MG63 (cell line): ENCODE results near the gene KCNB1. TPM values are rescaled to one million over a fixed set of nuclear protein-coding genes. Genes with fewer than 3 reads are reported as not detected.

Experiments used
- DNase-seq: peaks from one replicate; pipeline ENCODE4 v3.0.0-alpha.2; 2020
- H3K27me3 ChIP-seq: fragments of 250-450 bp; sonication (Bioruptor Pico); 2 replicates; pipeline ENCODE4 v1.5.1; 2020; ENCODE audit warnings: mild to moderate bottlenecking, moderate library complexity
- H3K36me3 ChIP-seq: fragments of 250-450 bp; sonication (Bioruptor Pico); 2 replicates; pipeline ENCODE4 v1.5.1; 2020; ENCODE audit warnings: mild to moderate bottlenecking, moderate library complexity
- H3K4me3 ChIP-seq: fragments of 250-450 bp; sonication (Bioruptor Pico); 2 replicates; pipeline ENCODE4 v1.5.1; 2020; ENCODE audit warnings: mild to moderate bottlenecking, moderate library complexity
- H3K9me3 ChIP-seq: fragments of 250-450 bp; sonication (Bioruptor Pico); 2 replicates; pipeline ENCODE4 v1.5.1; 2020; ENCODE audit warnings: mild to moderate bottlenecking, moderate library complexity
- total RNA-seq: library from RNA; depleted of rRNA; stranded (reverse); fragments of >200 nt; shearing (Covaris generic); gene quantifications from 2 replicates; pipeline ENCODE4 v1.2.3, GENCODE V29; 2014; ENCODE audit warnings: low replicate concordance

KCNB1 gene
- total RNA-seq, 1 experiment from 2014 or later: 6.5 TPM

GRCh38 chr20:49432550-49432949 is 49.9 kb downstream of the KCNB1 start:
- Histone ChIP-seq H3K9me3 (no peaks in the 10 kb centered on the region), H3K36me3 (peaks cover 27% of the 10 kb centered on the region), H3K4me3 (no peak overlapping the region), H3K27me3 (no peaks in the 10 kb centered on the region)
- no peak for DNase-seq

GRCh38 chr20:49431329-49431728 is 51.1 kb downstream of the KCNB1 start:
- Histone ChIP-seq H3K36me3 (peaks cover 20% of the 10 kb centered on the region), H3K9me3 (no peaks in the 10 kb centered on the region), H3K4me3 (no peak overlapping the region), H3K27me3 (no peaks in the 10 kb centered on the region)
- DNase-seq: no peak

- Histone ChIP-seq H3K36me3 (peaks cover 11% of the 10 kb centered on the region), H3K27me3 (no peaks in the 10 kb centered on the region), H3K9me3 (no peaks in the 10 kb centered on the region), H3K4me3 (no peak overlapping the region)
- DNase-seq: no peak
Measured at GRCh38 chr20:49430320-49430719, 52.1 kb downstream of the KCNB1 start.

- Histone ChIP-seq H3K9me3 (no peaks in the 10 kb centered on the region), H3K4me3 (no peak overlapping the region), H3K27me3 (no peaks in the 10 kb centered on the region), H3K36me3 (peaks cover 18% of the 10 kb centered on the region)
- DNase-seq: no peak
Measured at GRCh38 chr20:49427751-49428518, 54.5 kb downstream of the KCNB1 start.

GRCh38 chr20:49426873-49427272 is 55.6 kb downstream of the KCNB1 start:
- H3K27me3 ChIP-seq: no peaks in the 10 kb centered on the region
- no peaks in the 10 kb centered on the region for H3K9me3 ChIP-seq
- DNase-seq: peak; percentile 21
- peaks cover 18% of the 10 kb centered on the region for H3K36me3 ChIP-seq
- no peak overlapping the region for H3K4me3 ChIP-seq

GRCh38 chr20:49426395-49426794 is 56.1 kb downstream of the KCNB1 start:
- peaks cover 20% of the 10 kb centered on the region for H3K36me3 ChIP-seq
- H3K9me3 ChIP-seq: no peaks in the 10 kb centered on the region
- no peak for DNase-seq
- H3K27me3 ChIP-seq: no peaks in the 10 kb centered on the region
- H3K4me3 ChIP-seq: no peak overlapping the region

GRCh38 chr20:49424536-49424935 is 57.9 kb downstream of the KCNB1 start:
- peaks cover 26% of the 10 kb centered on the region for H3K36me3 ChIP-seq
- peak; percentile 44 for DNase-seq
- no peaks in the 10 kb centered on the region for H3K9me3 ChIP-seq
- H3K27me3 ChIP-seq: no peaks in the 10 kb centered on the region
- H3K4me3 ChIP-seq: no peak overlapping the region

- no peak for DNase-seq
- Histone ChIP-seq H3K9me3 (no peaks in the 10 kb centered on the region), H3K4me3 (no peak overlapping the region), H3K27me3 (no peaks in the 10 kb centered on the region), H3K36me3 (peaks cover 17% of the 10 kb centered on the region)
Measured at GRCh38 chr20:49422161-49422560, 60.3 kb downstream of the KCNB1 start.

GRCh38 chr20:49420811-49421295 is 61.6 kb downstream of the KCNB1 start:
- Histone ChIP-seq H3K27me3 (no peaks in the 10 kb centered on the region), H3K36me3 (peaks cover 21% of the 10 kb centered on the region), H3K9me3 (no peaks in the 10 kb centered on the region), H3K4me3 (no peak overlapping the region)
- DNase-seq: no peak

- no peak overlapping the region for H3K4me3 ChIP-seq
Measured at GRCh38 chr20:49420292-49420691, 62.2 kb downstream of the KCNB1 start.

GRCh38 chr20:49419785-49420184 is 62.7 kb downstream of the KCNB1 start:
- no peaks in the 10 kb centered on the region for H3K27me3 ChIP-seq
- H3K36me3 ChIP-seq: peaks cover 16% of the 10 kb centered on the region
- no peak for DNase-seq
- H3K4me3 ChIP-seq: no peak overlapping the region
- H3K9me3 ChIP-seq: no peaks in the 10 kb centered on the region

More at GRCh38 chr20:49420292-49420691, 62.2 kb downstream of the KCNB1 start:
- Histone ChIP-seq H3K36me3 (peaks cover 21% of the 10 kb centered on the region), H3K9me3 (no peaks in the 10 kb centered on the region), H3K27me3 (no peaks in the 10 kb centered on the region)
- DNase-seq: no peak

- Histone ChIP-seq H3K36me3 (peaks cover 15% of the 10 kb centered on the region), H3K27me3 (no peaks in the 10 kb centered on the region), H3K4me3 (no peak overlapping the region), H3K9me3 (no peaks in the 10 kb centered on the region)
- DNase-seq: no peak
Measured at GRCh38 chr20:49418809-49419208, 63.7 kb downstream of the KCNB1 start.

GRCh38 chr20:49417843-49418555 is 64.5 kb downstream of the KCNB1 start:
- no peaks in the 10 kb centered on the region for H3K27me3 ChIP-seq
- peaks cover 13% of the 10 kb centered on the region for H3K36me3 ChIP-seq
- no peak overlapping the region for H3K4me3 ChIP-seq
- DNase-seq: no peak
- no peaks in the 10 kb centered on the region for H3K9me3 ChIP-seq

GRCh38 chr20:49415668-49416044 is 66.8 kb downstream of the KCNB1 start:
- Histone ChIP-seq H3K36me3 (peaks cover 6% of the 10 kb centered on the region), H3K9me3 (no peaks in the 10 kb centered on the region), H3K27me3 (no peaks in the 10 kb centered on the region), H3K4me3 (no peak overlapping the region)
- no peak for DNase-seq

GRCh38 chr20:49415005-49415667 is 67.3 kb downstream of the KCNB1 start:
- Histone ChIP-seq H3K4me3 (no peak overlapping the region), H3K27me3 (no peaks in the 10 kb centered on the region), H3K36me3 (peaks cover 4% of the 10 kb centered on the region), H3K9me3 (no peaks in the 10 kb centered on the region)
- no peak for DNase-seq

GRCh38 chr20:49413677-49414076 is 68.8 kb downstream of the KCNB1 start:
- Histone ChIP-seq H3K36me3 (peaks cover 4% of the 10 kb centered on the region), H3K4me3 (no peak overlapping the region), H3K9me3 (no peaks in the 10 kb centered on the region), H3K27me3 (no peaks in the 10 kb centered on the region)
- DNase-seq: no peak

GRCh38 chr20:49412953-49413352 is 69.5 kb downstream of the KCNB1 start:
- DNase-seq: no peak
- Histone ChIP-seq H3K4me3 (no peak overlapping the region), H3K36me3 (peaks cover 4% of the 10 kb centered on the region), H3K27me3 (no peaks in the 10 kb centered on the region), H3K9me3 (no peaks in the 10 kb centered on the region)
